OCI-LY3 (cell line): ENCODE data around the gene TMPRSS2.

Experiments used
- H2AFZ ChIP-seq: fragments of 200-600, 300-600 bp; shearing (Covaris generic); 2 replicates; pipeline ENCODE4 v1.6.0; 2014; ENCODE audit warnings: antibody characterized with exemption, low read depth, low read length
- H3K27ac ChIP-seq: fragments of 200-600, 300-600 bp; sonication (generic); 2 replicates; pipeline ENCODE4 v1.5.1; 2014; ENCODE audit warnings: mild to moderate bottlenecking, low read length, moderate library complexity, mixed read lengths
- H3K27me3 ChIP-seq: fragments of 200-600, 300-600 bp; sonication (generic); 2 replicates; pipeline ENCODE4 v1.6.1; 2014; ENCODE audit warnings: low read depth, low read length, mixed read lengths
- H3K36me3 ChIP-seq: fragments of 200-600, 300-600 bp; sonication (generic); replicated peaks from 2 replicates; pipeline ENCODE3; 2014; ENCODE audit warnings: low read depth, low read length, mixed read lengths
- H3K4me1 ChIP-seq: fragments of 300-600, 200-600 bp; sonication (generic); 2 replicates; pipeline ENCODE4 v1.6.1; 2014; ENCODE audit warnings: low read length, mixed read lengths
- H3K4me2 ChIP-seq: fragments of 200-600, 300-600 bp; sonication (generic); 2 replicates; pipeline ENCODE4 v1.6.1; 2014; ENCODE audit warnings: low read length, mixed read lengths
- H3K4me3 ChIP-seq: fragments of 300-600, 200-600 bp; sonication (generic); 2 replicates; pipeline ENCODE4 v1.5.1; 2014; ENCODE audit warnings: antibody characterized with exemption, mild to moderate bottlenecking, low read length, moderate library complexity
- H3K79me2 ChIP-seq: fragments of 300-600, 200-600 bp; shearing (Covaris generic); 2 replicates; pipeline ENCODE4 v1.6.1; 2014; ENCODE audit warnings: mild to moderate bottlenecking, low read length, mixed read lengths
- H3K9ac ChIP-seq: fragments of 300-600, 200-600 bp; shearing (Covaris generic); 2 replicates; pipeline ENCODE4 v1.6.0; 2014; ENCODE audit warnings: mild to moderate bottlenecking, low read length, moderate library complexity
- H3K9me3 ChIP-seq: fragments of 200-600, 300-600 bp; shearing (Covaris generic); 2 replicates; pipeline ENCODE4 v1.6.1; 2014; ENCODE audit warnings: low read length, mixed read lengths; ENCODE audit not compliant: insufficient read depth
- H4K20me1 ChIP-seq: fragments of 200-600, 300-600 bp; sonication (generic); 2 replicates; pipeline ENCODE4 v1.6.1; 2016; ENCODE audit warnings: low read length, mixed read lengths; ENCODE audit not compliant: insufficient read depth
- EZH2phosphoT487 ChIP-seq: fragments of 200-600 bp; shearing (Covaris generic); IDR thresholded peaks from 2 replicates; pipeline ENCODE4 v1.6.1; 2018; ENCODE audit warnings: antibody characterized with exemption, mixed run types, low read depth
- TF ChIP-seq, protein P1 (sequence below): fragments of 200-600, 300-600 bp; sonication (generic); IDR thresholded peaks from 2 replicates; pipeline ENCODE4 v1.5.1; 2014; ENCODE audit warnings: antibody characterized with exemption, low read length, low read depth

The TMPRSS2 gene

DNA sequence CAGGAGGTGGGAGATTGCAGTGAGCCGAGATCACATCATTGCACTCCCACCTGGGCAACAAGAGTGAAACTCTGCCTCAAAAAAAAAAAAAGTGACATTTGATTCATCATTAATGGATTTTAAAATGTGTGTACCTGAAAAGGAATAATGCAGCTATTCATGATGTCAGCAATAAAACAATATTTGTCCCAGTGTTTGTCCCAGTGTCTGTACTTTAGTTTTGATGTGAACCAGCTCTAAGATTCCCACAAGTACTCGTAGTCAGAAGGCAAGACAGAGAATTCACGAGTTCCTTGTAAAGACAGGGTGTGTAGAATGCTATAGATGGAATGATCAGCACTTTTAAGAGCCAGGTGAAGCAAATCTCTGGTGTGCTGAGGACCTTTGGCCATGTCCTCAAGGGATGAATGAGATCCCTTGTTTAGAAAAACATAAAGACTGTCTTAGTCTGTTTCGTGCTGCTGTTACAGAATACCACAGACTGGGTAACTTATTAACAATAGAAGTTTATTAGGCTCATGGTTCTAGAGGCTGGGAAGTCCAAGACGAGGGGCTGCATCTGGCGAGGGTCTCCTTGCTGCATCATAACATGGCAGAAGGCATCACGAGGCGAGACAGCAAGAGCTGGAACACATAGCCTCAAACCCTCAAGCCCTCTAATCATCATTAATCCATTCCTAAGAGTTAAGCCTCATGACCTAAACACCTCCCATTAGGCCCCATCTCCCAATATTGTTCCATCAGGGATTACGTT lies 12.0 kb upstream of the TMPRSS2 start:
- Histone ChIP-seq H3K4me2 (no peak overlapping the region), H3K9ac (no peak overlapping the region), H3K36me3 (no peaks in the 10 kb centered on the region), H3K79me2 (no peaks in the 10 kb centered on the region), H3K4me3 (no peak overlapping the region), H3K27me3 (no peaks in the 10 kb centered on the region), H3K27ac (no peak overlapping the region), H2AFZ (no peak overlapping the region), H3K9me3 (no peaks in the 10 kb centered on the region), H4K20me1 (no peaks in the 10 kb centered on the region), H3K4me1 (peaks cover 5% of the 10 kb centered on the region; the same call in 1 of the 2 replicates)
- no peak for TF ChIP-seq EZH2phosphoT487
- TF ChIP-seq, protein P1, sequence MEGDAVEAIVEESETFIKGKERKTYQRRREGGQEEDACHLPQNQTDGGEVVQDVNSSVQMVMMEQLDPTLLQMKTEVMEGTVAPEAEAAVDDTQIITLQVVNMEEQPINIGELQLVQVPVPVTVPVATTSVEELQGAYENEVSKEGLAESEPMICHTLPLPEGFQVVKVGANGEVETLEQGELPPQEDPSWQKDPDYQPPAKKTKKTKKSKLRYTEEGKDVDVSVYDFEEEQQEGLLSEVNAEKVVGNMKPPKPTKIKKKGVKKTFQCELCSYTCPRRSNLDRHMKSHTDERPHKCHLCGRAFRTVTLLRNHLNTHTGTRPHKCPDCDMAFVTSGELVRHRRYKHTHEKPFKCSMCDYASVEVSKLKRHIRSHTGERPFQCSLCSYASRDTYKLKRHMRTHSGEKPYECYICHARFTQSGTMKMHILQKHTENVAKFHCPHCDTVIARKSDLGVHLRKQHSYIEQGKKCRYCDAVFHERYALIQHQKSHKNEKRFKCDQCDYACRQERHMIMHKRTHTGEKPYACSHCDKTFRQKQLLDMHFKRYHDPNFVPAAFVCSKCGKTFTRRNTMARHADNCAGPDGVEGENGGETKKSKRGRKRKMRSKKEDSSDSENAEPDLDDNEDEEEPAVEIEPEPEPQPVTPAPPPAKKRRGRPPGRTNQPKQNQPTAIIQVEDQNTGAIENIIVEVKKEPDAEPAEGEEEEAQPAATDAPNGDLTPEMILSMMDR, result no peak

DNA sequence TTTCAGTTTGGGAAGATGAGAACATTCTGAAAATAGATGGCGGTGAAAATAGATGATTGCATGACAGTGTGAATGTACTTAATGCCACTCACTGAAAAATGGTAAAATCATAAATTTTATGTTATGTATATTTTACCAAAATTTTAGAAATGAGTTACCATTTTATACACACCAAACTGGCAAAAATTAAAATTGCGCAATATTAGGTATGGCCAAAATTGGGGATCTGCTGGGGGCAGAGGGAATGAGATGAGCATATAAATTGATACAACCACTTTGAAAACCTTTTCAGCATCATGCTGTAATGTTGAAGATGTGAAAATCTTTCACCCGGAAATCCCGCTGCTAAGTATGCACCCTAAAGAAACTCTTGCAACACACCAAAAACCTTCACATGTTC lies 10.8 kb upstream of the TMPRSS2 start:
- H3K79me2 ChIP-seq, result no peaks in the 10 kb centered on the region
- no peak overlapping the region for H3K27ac ChIP-seq
- no peaks in the 10 kb centered on the region for H3K27me3 ChIP-seq
- no peak for TF ChIP-seq EZH2phosphoT487
- TF ChIP-seq, protein P1, result no peak
- H3K4me2 ChIP-seq, result no peak overlapping the region
- no peaks in the 10 kb centered on the region for H3K36me3 ChIP-seq
- no peak overlapping the region for H2AFZ ChIP-seq
- no peak overlapping the region for H3K9ac ChIP-seq
- no peaks in the 10 kb centered on the region for H3K9me3 ChIP-seq
- peaks cover 5% of the 10 kb centered on the region; the same call in 1 of the 2 replicates for H3K4me1 ChIP-seq
- H4K20me1 ChIP-seq, result no peaks in the 10 kb centered on the region
- H3K4me3 ChIP-seq, result no peak overlapping the region

DNA sequence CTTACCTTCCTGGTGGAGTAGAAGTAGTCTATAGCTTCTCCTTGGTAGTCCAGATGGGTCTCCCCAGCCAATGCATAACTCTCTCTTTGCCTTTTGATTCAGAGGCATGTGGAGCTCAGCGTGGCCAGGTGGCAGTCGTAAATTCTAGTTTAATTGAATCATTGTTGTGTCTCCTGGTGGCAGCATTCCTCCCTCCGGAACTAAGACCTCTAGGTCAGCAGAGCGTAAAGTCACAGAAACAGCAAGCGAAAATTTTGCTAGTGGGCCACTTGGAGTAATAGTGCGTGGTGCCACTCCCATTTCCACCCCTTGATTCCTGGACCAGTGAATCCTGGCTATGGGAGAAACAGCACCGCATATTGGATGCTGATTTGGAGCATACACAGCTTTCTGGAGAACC lies 3.9 kb upstream of the TMPRSS2 start:
- H4K20me1 ChIP-seq, result no peaks in the 10 kb centered on the region
- H3K36me3 ChIP-seq, result no peaks in the 10 kb centered on the region
- H2AFZ ChIP-seq, result no peak overlapping the region
- H3K9me3 ChIP-seq, result no peaks in the 10 kb centered on the region
- H3K4me1 ChIP-seq, result no peaks in the 10 kb centered on the region
- no peak for TF ChIP-seq EZH2phosphoT487
- TF ChIP-seq, protein P1, result no peak
- no peak overlapping the region for H3K4me2 ChIP-seq
- no peak overlapping the region for H3K27ac ChIP-seq
- no peak overlapping the region for H3K4me3 ChIP-seq
- H3K27me3 ChIP-seq, result no peaks in the 10 kb centered on the region
- H3K9ac ChIP-seq, result no peak overlapping the region
- H3K79me2 ChIP-seq, result no peaks in the 10 kb centered on the region

DNA sequence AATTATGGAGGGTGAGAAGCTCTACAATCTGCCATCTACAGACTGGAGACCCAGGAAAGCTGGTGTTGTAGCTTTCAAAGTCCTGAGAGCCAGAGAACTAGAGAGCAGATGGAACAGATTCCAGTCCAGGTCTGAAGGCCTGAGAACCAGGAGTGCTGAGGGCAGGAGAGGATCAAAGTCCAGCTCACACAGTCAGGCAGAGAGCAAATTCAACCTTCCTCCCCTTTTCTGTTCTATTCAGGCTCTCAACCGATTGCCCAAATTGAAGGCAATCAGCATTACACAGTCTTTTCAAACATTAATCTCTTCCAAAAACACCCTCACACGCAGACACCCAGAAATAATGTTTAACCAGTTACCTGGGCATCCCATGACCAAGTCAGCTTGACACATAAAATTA lies 2.5 kb upstream of the TMPRSS2 start:
- no peak overlapping the region for H2AFZ ChIP-seq
- no peaks in the 10 kb centered on the region for H3K36me3 ChIP-seq
- no peaks in the 10 kb centered on the region for H3K79me2 ChIP-seq
- no peak overlapping the region for H3K9ac ChIP-seq
- no peak overlapping the region for H3K4me2 ChIP-seq
- H3K4me1 ChIP-seq, result no peaks in the 10 kb centered on the region
- no peak overlapping the region for H3K27ac ChIP-seq
- H3K27me3 ChIP-seq, result no peaks in the 10 kb centered on the region
- H3K9me3 ChIP-seq, result no peaks in the 10 kb centered on the region
- no peaks in the 10 kb centered on the region for H4K20me1 ChIP-seq
- TF ChIP-seq EZH2phosphoT487, result no peak
- TF ChIP-seq, protein P1, result no peak
- H3K4me3 ChIP-seq, result no peak overlapping the region
